ENCODE data around the gene SEMA5B. TPM values are rescaled to one million over a fixed set of nuclear protein-coding genes. Genes with fewer than 3 reads are reported as not detected.

SEMA5B gene
- total RNA-seq, 2 donors from 2014 or later = 0.14 to 3.2 TPM

- Histone ChIP-seq H3K36me3 (no peaks in the 10 kb centered on the region), H3K27ac (no peak overlapping the region), H3K27me3 (replicated peaks; ENCODE audit: insufficient read depth) (no peaks in the 10 kb centered on the region), H3K9me3 (no peaks in the 10 kb centered on the region), H3K4me3 (peak overlapping the region; percentile 77), H3K4me1 (ENCODE audit: control insufficient read depth in 1 of 2, low read depth in 2 of 2) (peaks cover 15 to 24% of the 10 kb centered on the region in 2 donors)
- no peak for TF ChIP-seq CTCF (IDR thresholded peaks at IDR 0.05)
- DNase-seq (ENCODE audit: low spot score) = no peak
- no peak for ATAC-seq (ENCODE audit: insufficient number of reproducible peaks, low FRiP score, low read depth)
These were observed 835 bp downstream of the SEMA5B start for GRCh38 chr3:123026565-123027291.

GRCh38 chr3:123025642-123026521 lies 1.7 kb downstream of the SEMA5B start:
- DNase-seq (ENCODE audit: low spot score) = no peak
- no peak for ATAC-seq (ENCODE audit: insufficient number of reproducible peaks, low FRiP score, low read depth)
- H3K27me3 ChIP-seq (replicated peaks; ENCODE audit: insufficient read depth) = no peaks in the 10 kb centered on the region
- no peak overlapping the region for H3K27ac ChIP-seq
- H3K36me3 ChIP-seq = no peaks in the 10 kb centered on the region
- H3K4me3 ChIP-seq = peak overlapping the region; percentile 77
- no peak for TF ChIP-seq CTCF (IDR thresholded peaks at IDR 0.05)
- no peaks in the 10 kb centered on the region for H3K9me3 ChIP-seq
- peaks cover 15 to 24% of the 10 kb centered on the region in 2 donors for H3K4me1 ChIP-seq (ENCODE audit: control insufficient read depth in 1 of 2, low read depth in 2 of 2)

GRCh38 chr3:123024056-123024455 lies 3.5 kb downstream of the SEMA5B start:
- no peaks in the 10 kb centered on the region for H3K9me3 ChIP-seq
- no peak overlapping the region for H3K4me3 ChIP-seq
- H3K27ac ChIP-seq = no peak overlapping the region
- no peaks in the 10 kb centered on the region for H3K36me3 ChIP-seq
- peaks cover 15 to 24% of the 10 kb centered on the region in 2 donors for H3K4me1 ChIP-seq (ENCODE audit: control insufficient read depth in 1 of 2, low read depth in 2 of 2)
- no peak for DNase-seq (ENCODE audit: low spot score)
- H3K27me3 ChIP-seq (replicated peaks; ENCODE audit: insufficient read depth) = no peaks in the 10 kb centered on the region
- no peak for ATAC-seq (ENCODE audit: insufficient number of reproducible peaks, low FRiP score, low read depth)
- no peak for TF ChIP-seq CTCF (IDR thresholded peaks at IDR 0.05)

DNA sequence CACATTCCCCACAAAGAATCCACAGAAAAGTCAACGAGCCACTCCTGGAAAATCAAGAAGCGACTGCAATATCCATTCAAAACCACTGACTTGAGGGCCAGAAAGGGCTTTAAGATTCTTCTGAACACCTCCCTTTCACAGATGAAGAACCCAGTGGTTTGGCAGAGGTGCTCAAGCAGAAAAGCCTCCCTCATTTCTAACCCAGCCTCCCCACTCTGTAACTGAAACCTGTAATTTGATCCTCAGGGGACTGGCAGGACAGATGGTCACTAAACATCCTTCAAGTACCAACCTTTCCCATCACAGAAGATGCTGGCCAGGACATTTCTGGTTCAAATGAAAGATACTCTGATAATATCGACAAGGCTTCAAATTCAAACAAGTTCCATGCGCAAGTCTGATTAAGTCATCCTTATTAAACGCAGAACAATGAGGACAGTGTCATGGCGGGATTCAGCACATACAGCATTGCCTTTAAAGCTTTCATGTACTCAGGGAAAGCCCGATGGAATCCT lies 5.5 kb downstream of the SEMA5B start:
- Histone ChIP-seq H3K36me3 (no peaks in the 10 kb centered on the region), H3K27me3 (replicated peaks; ENCODE audit: insufficient read depth) (no peaks in the 10 kb centered on the region), H3K27ac (no peak overlapping the region), H3K4me3 (no peak overlapping the region), H3K4me1 (ENCODE audit: control insufficient read depth in 1 of 2, low read depth in 2 of 2) (peaks cover 8 to 11% of the 10 kb centered on the region in 2 donors), H3K9me3 (no peaks in the 10 kb centered on the region)
- no peak for TF ChIP-seq CTCF (IDR thresholded peaks at IDR 0.05)
- ATAC-seq (ENCODE audit: insufficient number of reproducible peaks, low FRiP score, low read depth) (no peak), DNase-seq (ENCODE audit: low spot score) (no peak)

- ATAC-seq (ENCODE audit: insufficient number of reproducible peaks, low FRiP score, low read depth) (no peak), DNase-seq (ENCODE audit: low spot score) (no peak)
- Histone ChIP-seq H3K4me3 (no peak overlapping the region), H3K27ac (no peak overlapping the region), H3K9me3 (no peaks in the 10 kb centered on the region), H3K36me3 (no peaks in the 10 kb centered on the region), H3K4me1 (ENCODE audit: control insufficient read depth in 1 of 2, low read depth in 2 of 2) (peaks cover 1 to 4% of the 10 kb centered on the region in 2 donors), H3K27me3 (replicated peaks; ENCODE audit: insufficient read depth) (no peaks in the 10 kb centered on the region)
- no peak for TF ChIP-seq CTCF (IDR thresholded peaks at IDR 0.05)
These were observed 6.2 kb downstream of the SEMA5B start for GRCh38 chr3:123021388-123021787.

Measured in thoracic aorta (tissue), 2 donors.